Thyroid gland (tissue), 4 donors: ENCODE results near the gene NODAL.

Experiments used
- CTCF ChIP-seq, 6 experiments: fragments of 200-600 bp in 3 of 6; fragments of 450-650 bp in 3 of 6; sonication (generic) in 3 of 6; IDR thresholded peaks; one replicate each; pipeline ENCODE4 v1.5.1; 2016 to 2019; ENCODE audit warnings: antibody characterized with exemption in 6 of 6, mild to moderate bottlenecking in 2 of 6, inconsistent platforms in 1 of 6, moderate library complexity in 1 of 6
- POLR2A ChIP-seq, 2 donors: fragments of 450-650 bp; IDR thresholded peaks; one replicate each; pipeline ENCODE4 v1.6.1; 2017; ENCODE audit warnings: antibody characterized with exemption in 2 of 2, mild to moderate bottlenecking in 2 of 2, moderate library complexity in 1 of 2

- no peak for TF ChIP-seq CTCF (IDR thresholded peaks at IDR 0.05)
- no peak for TF ChIP-seq POLR2A (IDR thresholded peaks at IDR 0.05)
These were observed 38.3 kb upstream of the NODAL start for GRCh38 chr10:70479626-70480238.
